ENCODE results near the gene GATA3. TPM values are rescaled to one million over a fixed set of nuclear protein-coding genes. Genes with fewer than 3 reads are reported as not detected.

Gene GATA3
- total RNA-seq = 10 to 100 TPM; 50.3 to 92.2 (median 68.8) TPM
- 17.0 TPM for total RNA-seq (2013)

DNA sequence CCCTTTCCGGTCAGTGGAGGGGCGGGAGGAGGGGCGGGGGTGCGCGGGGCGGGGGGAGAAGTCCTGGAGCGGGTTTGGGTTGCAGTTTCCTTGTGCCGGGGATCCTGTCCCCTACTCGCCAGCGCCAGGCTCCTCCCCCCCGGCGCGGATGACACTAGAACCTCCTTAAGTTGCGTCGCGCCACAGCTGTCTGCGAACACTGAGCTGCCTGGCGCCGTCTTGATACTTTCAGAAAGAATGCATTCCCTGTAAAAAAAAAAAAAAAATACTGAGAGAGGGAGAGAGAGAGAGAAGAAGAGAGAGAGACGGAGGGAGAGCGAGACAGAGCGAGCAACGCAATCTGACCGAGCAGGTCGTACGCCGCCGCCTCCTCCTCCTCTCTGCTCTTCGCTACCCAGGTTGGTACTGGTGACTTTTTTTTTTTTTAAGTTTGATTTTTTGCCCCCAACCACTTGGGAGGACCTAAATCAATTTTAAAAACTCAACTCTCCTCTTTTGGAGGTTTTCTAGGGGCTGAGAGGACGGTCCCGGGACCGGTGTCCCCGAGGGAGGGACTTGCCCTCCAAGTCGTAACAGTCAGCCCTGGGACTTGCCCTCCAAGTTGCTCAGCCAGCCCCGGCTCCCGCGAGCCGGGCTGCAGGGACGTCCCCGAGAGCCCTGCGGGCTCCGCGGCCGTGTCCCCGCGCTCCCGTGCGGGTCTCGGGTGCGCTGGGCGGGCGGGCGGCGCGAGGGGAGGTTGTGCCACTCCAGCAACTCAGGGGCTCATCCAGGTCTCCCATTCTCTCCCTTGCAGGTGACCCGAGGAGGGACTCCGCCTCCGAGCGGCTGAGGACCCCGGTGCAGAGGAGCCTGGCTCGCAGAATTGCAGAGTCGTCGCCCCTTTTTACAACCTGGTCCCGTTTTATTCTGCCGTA lies at the start of gene GATA3:
Gene GATA3, plus strand, starts transcription at position 195 of the 914 bp plus-strand sequence. CDS start 968 bp downstream, outside the sequence.
- Mint-ChIP-seq H3K27me3 (ENCODE audit: low read depth in 2 of 2) (peaks cover 16 to 26% of the 10 kb centered on the region in 2 donors), H3K4me3 (peak within 1 kb of the TSS; percentile 99), H3K9me3 (no peaks in the 10 kb centered on the region), H3K27ac (peak within 1 kb of the TSS; percentile 86 to 98), H3K36me3 (no peaks in the 10 kb centered on the region), H3K4me1 (peaks cover 57 to 73% of the 10 kb centered on the region in 2 donors)
- whole genome bisulfite sequencing (ENCODE audit: insufficient coverage) = under 1% methylated on average over 62 of the region's 65 CpGs
- intact Hi-C loops (cut with micrococcal nuclease) = loop anchor here (1.0 to 5.0 kb wide), 4 partner anchors 278 to 1153 kb away; no protein-coding TSS in a partner anchor
- DNase-seq (peak; percentile 75 to 93), ATAC-seq (peak; percentile 57 to 79 (median 65))
- Histone ChIP-seq H3K27ac (ENCODE audit: low read length) (peak within 1 kb of the TSS; percentile 94), H3K4me1 (ENCODE audit: control insufficient read depth, insufficient read depth, low read length) (peaks cover 68% of the 10 kb centered on the region), H3K9me3 (ENCODE audit: control insufficient read depth, insufficient read depth, low read length) (no peaks in the 10 kb centered on the region), H3K27me3 (ENCODE audit: control insufficient read depth, insufficient read depth, low read length) (peaks cover 27% of the 10 kb centered on the region), H3K36me3 (ENCODE audit: control insufficient read depth, insufficient read depth, low read length) (peaks cover 12% of the 10 kb centered on the region), H3K4me3 (ENCODE audit: low read length) (peak within 1 kb of the TSS; percentile 94)
- TF ChIP-seq, protein P1, sequence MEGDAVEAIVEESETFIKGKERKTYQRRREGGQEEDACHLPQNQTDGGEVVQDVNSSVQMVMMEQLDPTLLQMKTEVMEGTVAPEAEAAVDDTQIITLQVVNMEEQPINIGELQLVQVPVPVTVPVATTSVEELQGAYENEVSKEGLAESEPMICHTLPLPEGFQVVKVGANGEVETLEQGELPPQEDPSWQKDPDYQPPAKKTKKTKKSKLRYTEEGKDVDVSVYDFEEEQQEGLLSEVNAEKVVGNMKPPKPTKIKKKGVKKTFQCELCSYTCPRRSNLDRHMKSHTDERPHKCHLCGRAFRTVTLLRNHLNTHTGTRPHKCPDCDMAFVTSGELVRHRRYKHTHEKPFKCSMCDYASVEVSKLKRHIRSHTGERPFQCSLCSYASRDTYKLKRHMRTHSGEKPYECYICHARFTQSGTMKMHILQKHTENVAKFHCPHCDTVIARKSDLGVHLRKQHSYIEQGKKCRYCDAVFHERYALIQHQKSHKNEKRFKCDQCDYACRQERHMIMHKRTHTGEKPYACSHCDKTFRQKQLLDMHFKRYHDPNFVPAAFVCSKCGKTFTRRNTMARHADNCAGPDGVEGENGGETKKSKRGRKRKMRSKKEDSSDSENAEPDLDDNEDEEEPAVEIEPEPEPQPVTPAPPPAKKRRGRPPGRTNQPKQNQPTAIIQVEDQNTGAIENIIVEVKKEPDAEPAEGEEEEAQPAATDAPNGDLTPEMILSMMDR (IDR thresholded peaks at IDR 0.05) = no peak

DNA sequence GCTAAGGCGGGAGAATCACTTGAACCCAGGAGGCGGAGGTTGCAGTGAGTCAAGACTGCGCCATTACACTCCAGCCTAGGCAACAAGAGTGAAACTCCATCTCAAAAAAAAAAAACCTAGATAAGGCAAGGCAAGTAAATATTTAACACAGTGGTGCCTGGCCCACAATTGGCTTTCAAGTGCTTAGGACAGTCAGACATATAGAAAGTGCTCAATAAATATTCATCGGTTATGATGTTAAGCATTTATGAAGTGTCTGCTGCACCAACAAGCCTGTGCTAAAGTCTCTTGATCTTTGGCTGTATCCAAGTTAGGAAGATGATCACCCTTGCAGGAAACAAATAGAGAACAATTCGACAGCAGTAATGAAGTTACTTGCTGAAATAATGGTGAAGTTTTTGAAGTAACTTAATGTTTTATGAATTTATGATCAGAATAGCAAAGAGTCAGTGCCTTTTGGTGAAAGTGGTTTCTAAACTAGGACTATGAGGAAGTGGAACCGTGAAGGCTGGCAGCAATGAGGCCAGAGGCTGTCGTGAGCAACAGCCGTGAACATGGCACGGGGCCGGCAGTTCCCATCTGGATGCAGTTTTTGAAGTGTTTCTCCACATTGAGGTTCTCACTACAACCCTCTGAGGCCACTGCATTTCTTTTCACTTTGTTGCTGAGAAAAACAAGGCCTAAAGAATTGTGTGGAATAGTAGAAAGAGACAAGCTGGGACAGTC lies 48.1 kb upstream of the GATA3 start:
- WGBS (ENCODE audit: insufficient coverage) = 87% methylated on average over 10 of the region's 10 CpGs

DNA sequence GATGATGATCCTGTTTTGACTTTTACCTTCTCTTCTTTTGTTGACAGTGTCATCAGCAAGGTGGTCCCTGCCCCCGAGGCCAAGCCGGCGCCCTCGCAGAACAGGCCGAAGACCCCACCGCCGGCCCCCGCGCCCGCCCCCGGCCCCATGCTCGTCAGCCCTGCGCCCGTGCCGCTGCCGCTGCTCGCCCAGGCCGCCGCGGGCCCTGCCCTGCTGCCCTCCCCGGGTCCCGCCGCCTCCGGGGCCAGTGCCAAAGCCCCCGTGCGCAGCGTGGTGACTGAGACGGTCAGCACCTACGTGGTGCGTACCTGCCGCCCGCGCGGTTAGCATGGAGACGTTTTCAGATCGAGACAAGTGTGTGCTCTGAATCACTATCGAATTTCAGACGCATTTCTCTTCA lies 45.5 kb upstream of the GATA3 start:
- no peak overlapping the region for H3K4me3 ChIP-seq (ENCODE audit: low read length)
- Mint-ChIP-seq H3K4me3 (no peak overlapping the region), H3K4me1 (no peaks in the 10 kb centered on the region), H3K9me3 (peaks cover 0 to 7% of the 10 kb centered on the region in 2 donors), H3K36me3 (peaks cover 13% of the 10 kb centered on the region), H3K27ac (no peak overlapping the region), H3K27me3 (ENCODE audit: low read depth in 2 of 2) (no peaks in the 10 kb centered on the region)
- ATAC-seq (no peak), DNase-seq (no peak)
- H3K4me1 ChIP-seq (ENCODE audit: control insufficient read depth, insufficient read depth, low read length) = no peaks in the 10 kb centered on the region
- TF ChIP-seq, protein P1 (IDR thresholded peaks at IDR 0.05) = no peak
- no peaks in the 10 kb centered on the region for H3K27me3 ChIP-seq (ENCODE audit: control insufficient read depth, insufficient read depth, low read length)
- intact Hi-C loops (cut with micrococcal nuclease) = no loop called here
- 97% methylated on average over 38 of the region's 38 CpGs for WGBS (ENCODE audit: insufficient coverage)
- H3K9me3 ChIP-seq (ENCODE audit: control insufficient read depth, insufficient read depth, low read length) = peaks cover 3% of the 10 kb centered on the region
- peaks cover 10% of the 10 kb centered on the region for H3K36me3 ChIP-seq (ENCODE audit: control insufficient read depth, insufficient read depth, low read length)
- H3K27ac ChIP-seq (ENCODE audit: low read length) = no peak overlapping the region

More for the DNA sequence above, 48.1 kb upstream of the GATA3 start:
- TF ChIP-seq, protein P1 (IDR thresholded peaks at IDR 0.05) = no peak
- peaks cover 4% of the 10 kb centered on the region for H3K9me3 ChIP-seq (ENCODE audit: control insufficient read depth, insufficient read depth, low read length)
- Mint-ChIP-seq H3K9me3 (peaks cover 2 to 10% of the 10 kb centered on the region in 2 donors), H3K27me3 (ENCODE audit: low read depth in 2 of 2) (no peaks in the 10 kb centered on the region), H3K36me3 (peaks cover 27% of the 10 kb centered on the region), H3K4me3 (no peak overlapping the region), H3K27ac (no peak overlapping the region), H3K4me1 (no peaks in the 10 kb centered on the region)
- ATAC-seq (no peak), DNase-seq (no peak)
- peaks cover 5% of the 10 kb centered on the region for H3K36me3 ChIP-seq (ENCODE audit: control insufficient read depth, insufficient read depth, low read length)
- intact Hi-C loops (cut with micrococcal nuclease) = no loop called here
- H3K4me3 ChIP-seq (ENCODE audit: low read length) = no peak overlapping the region
- H3K27ac ChIP-seq (ENCODE audit: low read length) = no peak overlapping the region
- no peaks in the 10 kb centered on the region for H3K27me3 ChIP-seq (ENCODE audit: control insufficient read depth, insufficient read depth, low read length)
- no peaks in the 10 kb centered on the region for H3K4me1 ChIP-seq (ENCODE audit: control insufficient read depth, insufficient read depth, low read length)

All from natural killer cell (primary cell).